PC-3 (cell line): ENCODE results near the gene WWC1.

Experiments
- EZH2 ChIP-seq: fragments of 300-600 bp; sonication (generic); IDR thresholded peaks from one replicate; pipeline ENCODE4 v1.6.1; 2017; ENCODE audit warnings: antibody characterized with exemption, mild to moderate bottlenecking, low read length; ENCODE audit not compliant: unreplicated experiment
- TF ChIP-seq, protein P1 (sequence below): fragments of 300-600 bp; sonication (generic); conservative IDR thresholded peaks from 2 replicates; pipeline ENCODE4 v1.5.1; 2017; ENCODE audit warnings: antibody characterized with exemption, low read depth, mild to moderate bottlenecking, low read length

- TF ChIP-seq, protein P1, sequence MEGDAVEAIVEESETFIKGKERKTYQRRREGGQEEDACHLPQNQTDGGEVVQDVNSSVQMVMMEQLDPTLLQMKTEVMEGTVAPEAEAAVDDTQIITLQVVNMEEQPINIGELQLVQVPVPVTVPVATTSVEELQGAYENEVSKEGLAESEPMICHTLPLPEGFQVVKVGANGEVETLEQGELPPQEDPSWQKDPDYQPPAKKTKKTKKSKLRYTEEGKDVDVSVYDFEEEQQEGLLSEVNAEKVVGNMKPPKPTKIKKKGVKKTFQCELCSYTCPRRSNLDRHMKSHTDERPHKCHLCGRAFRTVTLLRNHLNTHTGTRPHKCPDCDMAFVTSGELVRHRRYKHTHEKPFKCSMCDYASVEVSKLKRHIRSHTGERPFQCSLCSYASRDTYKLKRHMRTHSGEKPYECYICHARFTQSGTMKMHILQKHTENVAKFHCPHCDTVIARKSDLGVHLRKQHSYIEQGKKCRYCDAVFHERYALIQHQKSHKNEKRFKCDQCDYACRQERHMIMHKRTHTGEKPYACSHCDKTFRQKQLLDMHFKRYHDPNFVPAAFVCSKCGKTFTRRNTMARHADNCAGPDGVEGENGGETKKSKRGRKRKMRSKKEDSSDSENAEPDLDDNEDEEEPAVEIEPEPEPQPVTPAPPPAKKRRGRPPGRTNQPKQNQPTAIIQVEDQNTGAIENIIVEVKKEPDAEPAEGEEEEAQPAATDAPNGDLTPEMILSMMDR, result no peak
- no peak for TF ChIP-seq EZH2
These were observed 132.0 kb downstream of the WWC1 start for GRCh38 chr5:168423478-168423877.
